Measurements from ENCODE around the gene NETO1. TPM values are rescaled to one million over a fixed set of nuclear protein-coding genes. Genes with fewer than 3 reads are reported as not detected.

NETO1 gene, protein sequence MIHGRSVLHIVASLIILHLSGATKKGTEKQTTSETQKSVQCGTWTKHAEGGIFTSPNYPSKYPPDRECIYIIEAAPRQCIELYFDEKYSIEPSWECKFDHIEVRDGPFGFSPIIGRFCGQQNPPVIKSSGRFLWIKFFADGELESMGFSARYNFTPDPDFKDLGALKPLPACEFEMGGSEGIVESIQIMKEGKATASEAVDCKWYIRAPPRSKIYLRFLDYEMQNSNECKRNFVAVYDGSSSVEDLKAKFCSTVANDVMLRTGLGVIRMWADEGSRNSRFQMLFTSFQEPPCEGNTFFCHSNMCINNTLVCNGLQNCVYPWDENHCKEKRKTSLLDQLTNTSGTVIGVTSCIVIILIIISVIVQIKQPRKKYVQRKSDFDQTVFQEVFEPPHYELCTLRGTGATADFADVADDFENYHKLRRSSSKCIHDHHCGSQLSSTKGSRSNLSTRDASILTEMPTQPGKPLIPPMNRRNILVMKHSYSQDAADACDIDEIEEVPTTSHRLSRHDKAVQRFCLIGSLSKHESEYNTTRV
- polyA plus RNA-seq (ENCODE audit: insufficient read length in 4 of 4): 1 to 10 TPM in 2 of 4 donors, under 1 TPM in 2; 0.68 to 1.1 (median 0.87) TPM

DNA sequence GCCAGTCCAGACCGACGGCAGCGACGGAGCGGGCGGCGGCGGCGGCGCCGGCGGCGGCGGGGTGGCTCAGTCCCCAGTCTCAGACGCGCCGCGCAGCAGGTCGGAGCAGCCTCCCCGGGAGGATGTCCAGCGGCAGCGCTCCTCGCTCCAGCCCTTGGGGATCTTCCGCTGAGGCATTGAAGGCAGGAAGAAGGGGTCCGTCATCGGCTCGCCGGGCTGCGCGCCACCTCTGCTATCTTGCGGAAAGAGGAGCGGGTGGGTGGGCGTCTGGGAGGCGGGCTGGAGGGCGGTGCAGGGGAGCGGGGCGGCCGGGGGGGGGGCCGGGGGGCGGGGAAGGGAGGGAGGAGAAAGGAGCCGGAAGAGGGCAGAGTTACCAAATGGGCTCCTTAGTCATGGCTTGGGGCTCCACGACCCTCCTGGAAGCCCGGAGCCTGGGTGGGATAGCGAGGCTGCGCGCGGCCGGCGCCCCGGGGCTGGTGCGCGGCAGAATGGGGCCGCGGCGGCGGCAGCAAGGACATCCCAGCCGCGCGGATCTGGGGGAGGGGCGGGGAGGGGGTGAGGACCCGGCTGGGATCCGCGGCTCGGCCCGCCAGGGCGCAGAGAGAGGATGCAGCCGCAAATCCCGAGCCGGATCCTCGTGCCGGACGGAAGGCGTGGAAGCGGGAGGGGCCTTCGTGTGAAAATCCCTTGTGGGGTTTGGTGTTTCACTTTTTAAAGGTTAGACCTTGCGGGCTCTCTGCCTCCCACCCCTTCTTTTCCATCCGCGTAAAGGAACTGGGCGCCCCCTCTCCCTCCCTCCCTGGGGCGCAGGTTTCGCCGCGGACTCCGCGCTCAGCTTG, at the start of gene NETO1:
Gene NETO1 (minus strand): TSS at position 242 of the 839 bp plus-strand sequence. CDS start 696 bp downstream, outside the sequence.
- DNase-seq (ENCODE audit: low read depth in 4 of 4, low spot score in 2 of 4): no peak

DNA sequence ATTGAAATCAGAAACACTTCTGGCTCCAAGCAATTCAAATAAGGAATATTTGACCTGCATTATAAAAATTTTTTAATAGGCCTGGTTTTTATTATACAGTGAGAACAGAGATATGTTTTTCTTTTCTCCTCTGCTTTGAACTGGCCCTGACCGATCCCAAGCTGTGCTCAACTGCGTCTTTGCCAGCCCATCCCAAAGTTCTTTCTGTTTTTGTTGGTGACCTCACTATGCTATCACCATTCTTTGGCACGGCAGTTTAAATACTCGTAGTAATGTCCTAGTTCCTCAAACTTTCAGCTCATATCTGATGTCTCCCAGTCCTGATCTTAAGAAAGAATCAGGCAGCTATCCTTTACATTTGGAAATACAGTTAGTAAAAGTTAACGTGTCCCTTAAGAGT, 42.3 kb upstream of the NETO1 start:
- DNase-seq (ENCODE audit: low read depth in 4 of 4, low spot score in 2 of 4): no peak

DNA sequence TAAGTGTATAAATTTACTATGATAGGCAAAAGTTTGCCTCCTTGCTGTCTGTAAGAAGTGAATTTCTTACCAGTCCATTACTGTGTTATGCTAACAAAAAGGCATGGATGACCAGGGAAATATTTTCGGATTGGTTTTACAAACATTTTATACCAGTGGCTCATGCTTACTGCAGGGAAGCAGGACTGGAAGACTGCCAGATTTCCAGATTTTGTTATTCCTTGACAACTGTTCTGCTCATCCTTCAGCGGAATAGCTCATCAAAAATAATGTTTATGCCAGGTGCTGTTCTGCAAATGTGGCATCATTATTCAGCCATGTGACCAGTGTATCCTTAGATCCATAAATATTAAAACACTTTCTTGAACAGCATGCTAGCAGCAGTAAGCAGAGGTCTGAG, 40.4 kb upstream of the NETO1 start:
- no peak for DNase-seq (ENCODE audit: low read depth in 4 of 4, low spot score in 2 of 4)

- DNase-seq (ENCODE audit: low read depth in 4 of 4, low spot score in 2 of 4): no peak
These were observed 35.2 kb upstream of the NETO1 start for GRCh38 chr18:72903033-72903432.

GRCh38 chr18:72899338-72899737, 31.6 kb upstream of the NETO1 start:
- no peak for DNase-seq (ENCODE audit: low read depth in 4 of 4, low spot score in 2 of 4)

- DNase-seq (ENCODE audit: low read depth in 4 of 4, low spot score in 2 of 4): no peak
These were observed 31.1 kb upstream of the NETO1 start for GRCh38 chr18:72898870-72899269.

DNA sequence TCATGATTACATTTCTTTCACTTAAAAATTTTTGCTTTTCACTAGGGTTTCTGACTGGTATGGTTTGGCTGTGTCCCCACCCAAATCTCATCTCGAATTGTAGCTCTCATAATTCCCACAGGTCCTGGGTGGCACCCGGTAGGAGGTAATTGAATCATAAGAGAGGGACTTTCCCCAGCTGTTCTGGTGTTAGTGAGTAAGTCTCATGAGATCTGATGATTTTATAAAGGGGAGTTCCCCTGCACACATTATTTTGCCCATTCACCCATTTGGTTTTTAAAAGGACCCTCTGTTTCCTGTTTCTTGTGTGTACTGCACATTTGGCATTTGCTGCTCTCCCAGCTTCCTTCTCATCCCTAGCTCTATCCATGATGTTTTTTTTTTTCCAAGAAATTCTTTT, 27.8 kb upstream of the NETO1 start:
- DNase-seq (ENCODE audit: low read depth in 4 of 4, low spot score in 2 of 4): no peak

- no peak for DNase-seq (ENCODE audit: low read depth in 4 of 4, low spot score in 2 of 4)
These were observed 10.8 kb upstream of the NETO1 start for GRCh38 chr18:72878561-72878960.

- DNase-seq (ENCODE audit: low read depth in 4 of 4, low spot score in 2 of 4): no peak
These were observed 10.4 kb upstream of the NETO1 start for GRCh38 chr18:72878143-72878542.

DNA sequence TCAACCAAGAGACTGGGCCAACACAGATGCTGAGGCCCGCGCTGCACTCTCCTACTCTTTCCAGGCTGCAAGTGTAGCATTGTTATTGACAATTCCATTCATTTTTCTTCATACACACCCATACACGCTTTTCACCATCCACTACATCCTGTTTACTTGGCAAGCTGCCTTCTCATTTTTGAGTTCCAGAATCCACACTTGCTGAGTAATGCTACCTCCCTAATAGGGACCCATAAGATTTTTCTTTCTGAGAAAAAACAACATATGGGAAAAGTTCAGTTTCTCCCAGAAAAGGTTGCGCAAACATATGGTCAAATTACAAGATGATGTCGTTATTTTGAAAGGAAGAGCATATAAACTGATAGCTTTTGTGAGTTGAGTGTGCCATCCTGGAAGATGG, 3.3 kb upstream of the NETO1 start:
- no peak for DNase-seq (ENCODE audit: low read depth in 4 of 4, low spot score in 2 of 4)

DNA sequence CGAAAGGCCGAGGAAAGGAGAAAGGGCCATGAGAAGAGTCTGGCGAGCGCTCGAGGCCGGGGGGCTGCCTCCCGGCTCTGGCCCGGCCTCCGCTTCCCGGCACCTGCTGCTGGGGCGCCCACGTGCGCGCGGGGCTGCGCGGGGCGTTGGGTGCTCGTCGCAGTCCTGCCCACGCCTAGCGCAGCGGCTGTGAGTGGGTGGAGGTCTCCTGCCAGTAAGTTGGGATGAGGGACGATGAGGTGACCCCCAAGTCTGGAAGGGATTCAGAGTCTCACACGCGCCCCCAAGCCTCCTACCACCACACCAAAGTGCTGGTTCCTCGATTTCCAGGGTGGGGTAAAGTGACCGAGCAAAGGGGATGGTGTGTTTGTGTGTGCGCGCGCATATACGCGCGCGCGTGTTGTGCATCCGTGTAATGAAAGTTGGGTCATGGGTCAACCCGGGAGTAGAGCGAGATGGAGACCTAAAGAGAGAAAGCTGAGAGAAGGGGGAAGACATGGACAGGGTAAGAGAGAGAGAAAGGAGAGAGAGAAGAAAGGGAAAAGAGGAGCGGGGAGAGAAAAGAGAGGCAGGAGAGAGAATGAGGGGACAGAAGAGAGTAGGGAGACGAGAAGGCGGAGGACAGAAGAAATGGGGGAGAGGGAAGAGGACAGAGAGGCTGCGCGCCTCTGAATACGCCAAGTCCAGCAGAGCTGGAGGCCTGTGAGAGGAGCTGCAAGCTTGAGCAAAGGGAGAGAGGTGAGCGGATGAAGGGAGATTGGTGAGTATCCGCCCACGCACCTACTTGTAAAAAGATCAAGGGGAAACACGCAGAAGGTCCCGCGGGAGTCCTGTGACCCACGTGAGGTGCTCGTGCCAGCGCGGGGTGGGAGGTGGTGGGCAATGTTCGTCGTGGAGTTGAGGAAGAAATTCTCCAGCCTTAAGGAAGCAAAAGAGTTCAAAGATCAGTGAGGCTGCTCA, 1.7 kb upstream of the NETO1 start:
- no peak for DNase-seq (ENCODE audit: low read depth in 4 of 4, low spot score in 2 of 4)

DNA sequence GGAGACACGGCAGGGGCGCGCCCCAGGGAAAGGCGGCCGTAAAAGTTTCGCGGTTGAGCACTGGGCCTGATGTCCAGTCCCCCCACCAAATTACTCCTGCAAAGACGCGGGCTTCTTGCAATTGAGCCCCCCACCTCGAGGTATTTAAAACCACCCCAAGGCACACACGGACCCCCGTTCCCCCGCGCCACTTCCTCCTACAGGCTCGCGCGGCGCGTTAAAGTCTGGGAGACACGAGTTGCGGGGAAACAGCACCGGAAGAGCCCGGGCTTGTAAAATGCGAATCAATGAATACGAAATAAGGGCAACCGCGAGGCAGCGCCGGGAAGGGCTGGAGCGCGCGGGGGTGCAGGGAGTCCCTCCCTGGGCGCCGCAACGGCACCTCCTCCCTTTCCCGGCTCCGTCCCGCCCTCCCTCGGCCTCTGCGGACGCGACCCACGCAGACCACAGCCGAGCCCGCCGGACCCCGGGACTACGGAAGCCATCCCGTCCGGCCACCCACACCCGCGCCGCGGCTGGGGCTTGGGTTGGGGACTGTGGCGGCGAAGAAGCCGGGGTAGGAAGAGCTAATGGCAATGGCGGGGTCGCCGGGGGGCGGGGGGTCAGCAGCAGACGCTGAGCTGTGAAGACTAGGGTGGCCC, 918 bp upstream of the NETO1 start:
- DNase-seq (ENCODE audit: low read depth in 4 of 4, low spot score in 2 of 4): no peak

GRCh38 chr18:72866901-72867745, 664 bp downstream of the NETO1 start:
- no peak for DNase-seq (ENCODE audit: low read depth in 4 of 4, low spot score in 2 of 4)

GRCh38 chr18:72866442-72866900, 1.3 kb downstream of the NETO1 start:
- DNase-seq (ENCODE audit: low read depth in 4 of 4, low spot score in 2 of 4): no peak

DNA sequence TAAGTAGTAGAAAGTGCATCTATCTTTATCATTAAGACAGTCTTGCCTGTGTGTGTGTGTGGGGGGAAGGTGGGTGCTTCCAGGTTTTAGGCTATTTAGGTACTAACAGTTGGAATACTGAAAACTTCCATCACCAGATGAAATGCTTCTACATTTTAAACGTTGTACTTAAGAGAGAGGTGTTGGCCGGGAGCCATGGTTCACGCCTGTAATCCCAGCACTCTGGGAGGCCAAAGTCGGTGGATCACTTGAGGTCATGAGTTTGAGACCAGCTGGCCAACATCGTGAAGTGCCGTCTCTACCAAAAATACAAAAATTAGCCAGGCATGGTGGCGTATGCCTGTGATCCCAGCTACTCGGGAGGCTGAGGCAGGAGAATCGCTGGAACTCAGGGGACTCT, 4.0 kb downstream of the NETO1 start:
- no peak for DNase-seq (ENCODE audit: low read depth in 4 of 4, low spot score in 2 of 4)

- DNase-seq (ENCODE audit: low read depth in 4 of 4, low spot score in 2 of 4): no peak
These were observed 8.7 kb downstream of the NETO1 start for GRCh38 chr18:72859088-72859487.

DNA sequence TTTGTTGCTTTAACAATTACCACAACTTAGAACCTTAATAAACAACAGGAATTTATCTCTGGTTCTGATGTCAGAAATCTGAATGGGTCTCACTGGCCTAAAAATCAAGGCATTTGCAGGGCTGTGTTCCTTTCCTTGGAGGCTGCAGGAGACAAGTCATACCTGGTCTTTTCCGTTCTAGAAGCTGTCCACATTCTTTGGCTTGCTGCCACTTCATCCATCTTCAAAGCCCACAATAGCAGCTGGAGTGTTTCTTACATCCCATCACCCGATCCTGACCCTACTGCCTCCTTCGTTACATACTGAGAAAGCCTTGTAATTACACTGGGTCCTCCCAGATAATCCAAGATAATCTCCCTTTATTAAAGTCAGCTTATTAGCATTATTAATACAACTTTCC, 18.1 kb downstream of the NETO1 start:
- DNase-seq (ENCODE audit: low read depth in 4 of 4, low spot score in 2 of 4): no peak

- no peak for DNase-seq (ENCODE audit: low read depth in 4 of 4, low spot score in 2 of 4)
These were observed 19.1 kb downstream of the NETO1 start for GRCh38 chr18:72848503-72849237.
